NCI-H524 (cell line): ENCODE results near the gene LRFN5.
"Not testable (repeated sequence)": the region's sequence is repeated elsewhere in the genome, so short reads cannot be mapped to it uniquely, and the experiment has no call there.

Source experiments
- DNase-seq, 2 experiments: peaks; one replicate each; lab custom pipeline; 2025; lab: John Stamatoyannopoulos, UW

Gene LRFN5

DNA sequence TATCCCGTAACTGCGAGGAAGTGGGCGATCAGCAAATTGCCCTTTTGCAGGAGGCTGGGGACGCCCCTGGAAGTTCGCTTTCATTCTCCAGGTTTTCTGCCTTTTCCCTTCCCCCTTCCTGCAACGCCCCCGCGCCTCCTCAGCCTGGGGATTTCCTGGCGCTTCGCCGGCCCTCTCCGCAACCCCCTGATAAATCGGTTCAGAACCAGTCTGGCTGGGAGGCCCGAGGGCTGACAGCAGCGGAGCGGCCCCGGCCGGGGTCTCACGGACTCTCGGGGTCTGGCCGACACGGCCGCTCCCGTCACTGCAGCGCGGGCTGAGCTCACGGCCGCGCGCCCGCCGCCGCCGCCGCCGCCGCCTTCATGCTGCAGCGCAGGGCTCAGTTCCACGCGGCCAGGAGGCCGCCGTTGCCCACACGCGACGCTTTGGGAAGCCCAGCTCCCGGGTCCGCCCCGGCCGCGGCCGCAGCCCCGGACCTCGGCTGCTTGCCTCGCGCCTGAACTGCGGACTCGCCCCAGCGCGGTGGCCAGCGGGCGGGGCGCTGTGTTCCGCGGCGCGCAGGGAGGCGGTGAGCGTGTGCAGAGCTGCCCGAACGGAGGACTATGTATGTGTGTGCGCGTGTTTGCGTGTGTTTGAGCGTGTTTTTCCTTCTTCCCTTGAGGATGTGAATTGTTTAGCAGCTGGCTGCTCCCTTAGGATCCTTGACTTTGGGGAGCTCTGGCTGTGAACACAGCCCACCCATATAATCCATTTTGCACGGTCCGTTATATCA lies at the start of gene LRFN5:
TSS of gene LRFN5 (plus strand) at position 345 of the 772 bp plus-strand sequence.
- peak; percentile 64 to 85 for DNase-seq

DNA sequence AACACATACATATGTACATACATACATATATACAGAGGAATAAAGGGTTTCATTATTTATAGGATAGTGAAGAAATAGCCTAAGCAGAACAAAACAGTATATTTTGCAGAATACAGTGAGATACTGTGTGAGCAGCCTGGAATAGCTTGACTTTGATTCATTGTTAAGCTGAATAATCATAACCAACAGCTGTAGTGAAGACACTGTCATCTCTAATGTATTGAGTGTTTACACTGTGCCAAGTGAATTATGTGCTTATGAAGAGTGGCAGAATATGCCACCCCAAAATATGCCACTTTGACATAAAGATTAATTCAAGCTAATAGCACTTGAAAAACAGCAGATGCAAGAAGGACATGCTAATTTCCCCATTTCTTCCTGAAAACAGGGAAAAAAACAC lies 48.2 kb upstream of the LRFN5 start:
- peak; percentile 69 to 89 for DNase-seq

DNA sequence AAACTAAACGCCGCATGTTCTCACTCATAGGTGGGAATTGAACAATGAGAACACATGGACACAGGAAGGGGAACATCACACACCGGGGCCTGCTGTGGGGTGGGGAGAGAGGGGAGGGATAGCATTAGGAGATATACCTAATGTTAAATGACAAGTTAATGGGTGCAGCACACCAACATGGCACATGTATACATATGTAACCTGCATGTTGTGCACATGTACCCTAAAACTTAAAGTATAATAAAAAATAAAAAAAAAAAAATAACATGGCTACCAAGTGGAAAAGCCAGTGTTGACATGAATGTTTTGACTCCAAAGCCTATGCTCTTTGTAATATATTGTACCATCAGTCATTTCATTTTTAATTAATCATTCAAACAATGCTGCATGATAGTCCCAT lies 39.8 kb upstream of the LRFN5 start:
- DNase-seq = not testable (repeated sequence)

DNA sequence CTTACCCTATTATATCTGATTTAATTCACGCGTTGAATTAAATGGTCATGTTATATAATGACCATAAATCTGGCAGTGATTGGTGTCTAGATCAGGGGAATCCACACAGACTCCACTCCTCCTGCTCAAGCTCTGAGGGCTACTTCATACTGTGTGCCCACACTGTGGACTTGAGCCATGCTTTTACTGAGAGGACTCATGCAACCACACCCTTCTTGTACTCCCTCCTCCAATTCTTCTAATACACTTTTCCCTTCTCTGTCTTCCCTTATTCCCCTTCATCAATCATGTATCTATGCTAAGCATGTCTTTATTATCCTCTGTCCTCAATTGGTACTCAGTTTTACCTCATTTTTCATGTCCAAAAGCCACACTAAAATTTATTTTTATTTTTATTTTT lies 37.7 kb upstream of the LRFN5 start:
- DNase-seq = no peak

DNA sequence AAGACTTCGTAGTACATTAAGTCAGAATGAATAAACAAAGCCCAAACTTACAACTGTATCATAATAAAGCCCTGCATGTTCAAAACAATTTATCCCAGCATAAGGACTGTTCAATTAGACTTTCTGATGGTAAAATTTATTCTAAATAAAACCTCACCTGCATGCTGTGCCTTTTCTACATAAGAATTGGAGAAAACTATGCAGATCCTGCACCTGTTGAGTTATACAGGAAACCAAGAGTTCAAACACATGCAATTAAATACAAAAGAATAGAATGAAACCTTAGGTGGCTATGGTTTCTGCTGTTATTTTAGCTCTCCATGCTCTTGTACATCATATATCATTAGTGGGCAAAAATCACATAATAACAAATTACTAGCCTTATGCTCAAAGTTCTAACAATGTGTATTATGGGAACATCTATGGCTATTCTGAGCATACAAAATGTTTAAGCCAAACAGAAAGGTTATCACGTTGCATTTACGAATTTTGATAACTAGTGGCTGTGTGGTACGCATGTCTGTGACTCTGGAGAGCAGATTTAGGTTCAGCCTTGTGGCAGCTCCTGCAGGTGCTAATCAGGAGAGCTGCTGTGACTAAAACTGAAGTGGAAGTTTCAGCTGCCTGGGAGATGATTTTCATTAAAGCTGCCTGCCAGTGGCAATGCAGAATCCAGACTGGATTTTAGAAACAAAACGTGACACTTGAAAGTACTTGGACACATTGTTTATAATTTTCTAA lies 36.1 kb upstream of the LRFN5 start:
- no peak for DNase-seq

DNA sequence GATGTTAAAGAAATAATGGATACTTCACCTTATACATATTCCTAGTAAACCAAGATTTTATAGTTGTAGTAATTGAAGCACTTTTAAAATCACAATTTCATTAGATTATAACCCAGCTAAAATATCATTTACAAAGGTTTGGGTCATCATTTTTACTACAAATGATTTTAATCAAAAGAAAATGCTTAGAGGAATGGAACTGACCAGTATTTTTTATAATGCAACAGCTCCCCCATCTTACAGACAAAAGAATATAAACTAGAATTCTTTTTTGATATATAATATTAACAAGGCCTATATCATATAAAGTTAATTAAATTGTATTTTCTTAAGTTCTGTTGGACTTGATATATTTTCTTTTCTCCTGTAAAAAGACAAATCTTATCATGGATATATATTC lies 20.4 kb upstream of the LRFN5 start:
- DNase-seq = peak in 1 of 2 experiments; percentile 26

DNA sequence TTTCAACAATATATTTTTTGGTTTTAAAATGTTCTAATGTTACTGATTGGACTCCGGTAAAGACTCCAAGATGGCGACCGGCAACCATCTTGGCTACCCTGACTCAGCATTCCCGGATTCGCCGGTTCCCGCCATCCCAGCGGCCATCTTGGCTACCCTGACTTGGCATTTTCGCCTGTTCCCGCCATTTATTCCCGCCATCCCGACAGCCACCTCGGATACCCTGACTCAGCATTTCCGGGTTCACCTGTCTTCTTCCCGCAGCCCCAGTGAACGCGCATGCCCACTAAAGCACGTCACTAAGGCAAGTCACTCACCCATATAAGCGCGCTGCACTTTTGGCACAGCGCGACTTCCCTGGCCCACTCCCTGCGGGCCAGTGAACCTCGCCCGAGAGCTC lies 9.0 kb upstream of the LRFN5 start:
- DNase-seq = no peak

DNA sequence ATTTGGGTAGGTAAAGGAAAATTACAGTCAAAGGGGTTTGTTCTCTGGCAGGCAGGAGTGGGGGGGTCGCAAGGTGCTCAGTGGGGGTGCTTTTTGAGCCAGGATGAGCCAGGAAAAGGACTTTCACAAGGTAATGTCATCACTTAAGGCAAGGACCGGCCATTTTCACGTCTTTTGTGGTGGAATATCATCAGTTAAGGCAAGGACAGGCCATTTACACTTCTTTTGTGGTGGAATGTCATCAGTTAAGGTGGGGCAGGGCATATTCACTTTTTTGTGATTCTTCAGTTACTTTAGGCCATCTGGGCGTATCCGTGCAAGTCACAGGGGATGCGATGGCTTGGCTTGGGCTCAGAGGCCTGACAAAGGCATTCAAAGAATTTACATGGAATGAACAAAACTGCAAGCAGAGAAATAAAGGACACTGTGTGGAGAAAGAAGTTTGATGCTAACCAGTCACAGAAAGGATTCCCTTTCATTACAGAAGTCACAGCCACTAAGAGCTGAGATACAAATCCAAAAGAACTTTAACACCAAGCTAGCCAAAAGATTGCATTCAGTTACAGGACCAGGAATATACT lies 6.8 kb upstream of the LRFN5 start:
- DNase-seq = not testable (repeated sequence)

DNA sequence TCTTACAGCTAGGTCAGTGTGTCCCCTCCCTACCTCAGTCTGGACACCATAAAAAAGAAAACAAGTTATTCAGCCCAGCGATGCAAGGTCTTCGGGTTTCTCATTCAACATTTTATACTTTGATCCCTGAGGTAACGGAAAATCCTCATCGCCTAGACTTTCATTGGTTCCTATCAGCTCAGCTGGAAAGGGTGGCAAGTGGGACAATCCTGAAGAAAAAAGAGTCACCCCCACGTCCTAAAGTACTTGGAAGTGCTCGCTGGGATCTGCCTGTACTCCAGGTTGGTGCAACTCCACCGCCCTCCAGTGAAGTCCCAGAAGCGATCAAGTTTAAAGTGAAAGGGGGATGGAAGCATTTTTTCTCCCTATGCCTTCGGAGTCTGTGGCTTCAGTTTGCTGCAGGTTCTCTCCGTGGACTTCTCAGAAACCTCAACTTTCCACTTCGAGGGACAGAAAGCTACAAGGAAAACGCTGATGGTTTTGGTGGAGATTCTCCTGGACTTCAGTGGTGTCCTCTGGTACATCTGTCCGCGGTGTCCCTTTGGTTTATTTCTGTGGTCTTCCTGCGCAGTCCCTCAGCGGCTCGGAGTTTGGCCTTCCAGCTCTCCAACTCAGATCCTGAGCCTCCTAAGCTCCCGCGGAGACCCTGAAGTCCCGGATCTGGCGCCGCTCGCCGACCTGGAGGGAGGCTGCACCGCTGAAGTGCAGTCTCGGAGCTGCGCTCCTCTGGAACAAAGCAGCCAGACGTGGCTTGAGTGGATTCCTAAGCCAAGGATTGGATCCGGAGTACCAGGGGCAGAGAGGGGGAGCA lies 1.8 kb upstream of the LRFN5 start:
- peak; percentile 94 to 97 for DNase-seq

DNA sequence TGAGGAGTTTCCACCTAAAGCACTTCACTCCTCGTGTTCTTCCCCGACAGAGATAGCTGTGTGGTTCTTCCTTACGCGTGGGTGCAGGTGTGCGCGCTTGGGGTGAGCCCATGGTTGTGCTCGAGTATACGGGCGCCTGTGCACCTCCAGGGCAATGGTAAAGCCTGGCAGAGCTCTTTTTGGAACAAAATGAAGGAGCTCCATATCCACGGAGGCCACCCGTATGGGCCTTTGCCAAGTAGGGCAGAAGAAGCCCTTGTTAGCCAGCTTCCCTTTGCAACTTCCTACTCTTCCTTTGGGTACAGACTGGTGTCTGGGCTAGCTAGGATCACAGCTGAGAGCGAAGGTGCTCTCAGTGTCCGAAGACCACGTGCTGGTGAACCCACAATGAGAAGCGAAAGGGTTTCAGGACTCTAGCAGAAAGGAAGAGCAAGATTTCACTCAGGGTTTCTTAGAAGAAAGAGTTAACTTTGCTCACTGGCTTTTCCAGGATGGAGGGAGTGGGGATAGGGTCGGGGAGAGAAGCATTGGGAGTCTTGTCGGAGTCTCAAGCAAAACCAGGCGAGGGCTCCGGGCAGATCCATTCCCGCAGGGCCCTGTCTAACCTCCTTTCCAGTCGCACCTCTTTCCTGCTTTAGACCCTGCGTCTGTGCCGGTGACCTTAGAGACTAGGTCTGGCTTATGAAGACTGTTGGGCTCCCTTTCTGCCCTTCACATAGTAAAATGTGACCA lies 960 bp upstream of the LRFN5 start:
- DNase-seq = peak; percentile 79 to 87

DNA sequence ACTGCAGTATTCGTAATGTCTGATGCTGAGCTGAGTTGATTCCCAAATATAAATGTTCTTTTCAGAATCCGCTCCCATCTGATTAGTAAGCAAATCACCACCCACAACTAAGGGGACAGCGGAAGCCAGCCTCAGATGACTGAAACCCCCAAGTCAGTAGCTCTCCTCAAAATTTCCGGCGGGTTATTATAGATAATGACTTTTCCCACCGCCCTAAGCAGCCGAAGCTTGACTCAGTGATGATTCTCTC lies 469 bp upstream of the LRFN5 start:
- peak in 1 of 2 experiments; percentile 64 for DNase-seq

DNA sequence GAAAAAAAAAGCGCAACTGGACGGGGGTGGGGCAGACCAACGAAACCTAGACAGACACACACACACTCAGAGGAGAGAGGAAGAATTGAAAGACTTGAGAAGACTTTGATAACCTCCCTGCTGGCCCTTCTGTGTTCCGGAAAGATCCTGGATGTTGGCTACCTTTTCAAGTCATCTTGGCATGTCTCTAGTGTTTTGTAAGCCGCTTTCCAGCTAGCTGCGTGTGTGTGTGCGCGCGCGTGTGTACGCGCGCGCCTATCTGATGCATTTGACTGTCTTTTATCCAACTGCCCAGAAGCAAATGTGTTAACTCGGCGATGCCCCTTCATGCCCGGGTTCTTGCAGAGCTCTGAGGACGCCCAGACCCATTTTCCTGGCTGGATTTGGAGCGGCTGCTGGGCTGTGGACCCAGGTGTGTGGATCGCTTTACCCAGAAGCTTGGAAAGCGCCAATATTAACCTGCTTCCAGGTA lies 664 bp downstream of the LRFN5 start:
- peak; percentile 58 to 72 for DNase-seq

DNA sequence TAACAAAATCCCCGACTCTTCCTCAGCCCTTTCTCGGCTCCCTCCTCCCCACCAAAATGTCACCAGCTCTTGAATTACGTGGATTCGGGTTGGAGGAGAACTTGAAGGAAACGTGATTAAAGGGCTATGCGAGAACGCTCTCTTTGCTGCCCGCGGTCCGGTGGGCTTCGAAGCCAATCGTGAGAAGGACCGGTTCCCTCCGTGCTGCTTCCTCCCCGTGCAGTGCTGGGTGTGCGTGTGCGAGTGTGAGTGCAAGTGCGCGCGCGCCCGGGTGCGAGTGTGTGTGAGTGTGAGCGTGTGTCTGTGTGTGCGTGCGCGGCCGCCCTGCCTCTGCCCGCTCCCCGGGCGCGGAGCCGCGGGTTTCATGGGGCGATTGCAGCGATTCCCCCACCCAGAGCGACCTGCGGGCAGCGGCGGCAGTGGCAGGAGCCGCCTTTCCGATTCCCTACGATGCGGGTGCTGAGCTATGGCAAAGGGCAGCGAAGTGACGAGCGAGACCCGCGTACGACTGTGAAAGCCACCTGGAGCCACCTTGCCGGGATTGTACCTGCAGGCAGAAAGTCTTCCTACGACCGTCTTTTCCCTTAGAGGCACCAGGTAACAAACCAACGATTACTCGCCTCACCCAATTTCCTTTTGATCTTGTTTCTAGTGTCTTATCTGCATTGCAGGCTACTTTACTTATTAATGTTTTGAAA lies 1.4 kb downstream of the LRFN5 start:
- peak in 1 of 2 experiments; percentile 79 for DNase-seq

DNA sequence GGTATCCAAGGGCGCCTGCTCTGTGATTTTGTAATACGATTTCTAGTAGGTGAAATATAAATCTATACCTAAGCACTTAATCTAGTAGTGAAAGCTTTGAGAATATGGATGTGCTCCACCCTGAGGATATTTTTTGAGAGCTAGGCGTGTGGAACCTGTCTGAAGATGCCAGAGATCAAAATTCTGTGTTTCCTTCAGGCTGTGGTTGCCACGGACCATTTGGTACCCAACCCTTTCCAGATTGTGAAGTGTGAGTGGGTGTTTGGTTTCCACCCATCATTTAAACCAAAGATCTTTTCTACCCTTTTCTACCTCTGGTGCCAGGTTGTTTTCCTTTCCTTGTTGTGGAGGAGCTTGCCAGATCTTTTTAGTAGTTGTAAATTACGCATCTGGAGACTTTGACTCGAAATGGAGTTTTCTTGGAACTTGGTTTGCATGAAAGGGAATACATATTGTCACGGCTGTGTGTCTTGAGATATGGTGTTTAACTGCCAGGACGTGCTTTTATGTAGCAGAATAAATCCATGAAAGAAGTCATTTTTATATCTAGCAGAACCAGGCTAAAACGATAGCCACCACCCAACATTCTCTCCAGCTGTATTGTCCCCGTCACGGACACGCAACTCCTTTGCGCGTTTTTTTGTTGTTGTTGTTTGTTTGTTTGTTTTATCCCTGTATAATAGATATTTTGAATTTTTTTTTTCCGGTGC lies 2.2 kb downstream of the LRFN5 start:
- peak; percentile 37 to 59 for DNase-seq

DNA sequence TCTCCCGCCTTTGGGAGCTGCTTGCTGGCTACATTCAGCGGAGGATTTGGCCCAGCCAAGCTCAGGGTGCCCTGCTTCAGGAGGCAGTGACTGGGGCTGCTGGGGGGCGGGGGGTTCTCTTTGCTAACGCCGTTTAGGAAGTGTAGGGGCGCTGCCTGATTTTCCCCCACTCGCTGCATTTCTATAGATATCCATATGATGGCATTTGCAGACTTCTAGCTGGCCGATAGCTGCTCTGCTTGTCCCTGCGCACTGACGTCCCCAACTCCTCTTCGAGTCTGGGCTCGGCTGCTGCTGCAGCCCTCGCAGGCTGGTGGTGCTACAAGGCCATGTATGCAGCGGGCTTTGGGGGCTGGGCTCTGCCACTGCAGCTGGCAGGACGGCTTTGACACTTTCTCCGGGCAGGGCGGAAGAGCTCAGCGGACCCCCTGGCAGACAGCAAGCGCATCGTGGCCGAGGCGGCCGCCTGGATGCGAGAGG lies 3.1 kb downstream of the LRFN5 start:
- peak; percentile 98 to 99 for DNase-seq

DNA sequence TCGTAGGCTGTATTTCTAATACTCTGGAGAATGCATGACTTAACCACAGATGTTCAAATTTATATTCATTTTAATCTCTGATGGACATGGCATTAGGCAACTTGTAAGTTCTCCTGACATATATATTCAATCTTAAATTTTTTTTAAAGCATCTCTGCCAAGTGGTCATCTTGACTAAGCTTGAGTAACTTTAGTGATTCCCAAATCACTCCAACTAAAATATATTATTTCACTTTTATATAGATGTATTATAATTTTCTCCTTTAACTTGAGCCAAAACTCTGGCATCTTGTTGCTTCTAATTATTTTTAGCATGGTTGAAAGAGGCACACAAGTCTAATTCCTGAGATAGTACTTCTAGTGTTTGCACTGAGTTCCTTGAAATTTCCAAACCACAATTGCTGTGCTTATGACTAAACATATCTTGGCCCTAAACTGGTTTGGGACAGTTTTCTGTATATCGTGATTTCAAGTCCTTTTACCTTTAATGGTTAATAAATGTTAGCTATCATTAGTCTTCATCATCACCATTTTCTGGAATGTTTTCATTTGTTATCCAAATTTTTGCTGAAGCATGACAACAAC lies 8.4 kb downstream of the LRFN5 start:
- no peak for DNase-seq

DNA sequence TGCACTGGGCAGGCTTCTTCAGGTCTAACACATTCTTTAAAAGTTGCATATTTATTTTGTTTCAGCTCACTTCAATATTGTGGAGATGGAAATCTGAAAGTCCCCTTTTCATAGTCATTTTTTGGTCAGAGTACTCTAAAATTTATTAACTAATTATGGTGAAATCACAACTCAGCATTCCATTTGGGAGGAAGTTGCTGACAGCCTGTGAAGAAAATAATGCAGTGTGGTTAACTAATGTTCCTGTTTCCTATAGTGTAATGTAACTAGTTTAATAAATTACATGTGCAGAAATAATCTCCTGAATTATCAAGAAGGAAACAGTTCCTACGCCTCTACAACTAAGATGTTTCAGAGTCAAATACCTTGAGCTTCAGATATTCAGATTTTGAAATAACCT lies 17.1 kb downstream of the LRFN5 start:
- DNase-seq = no peak

DNA sequence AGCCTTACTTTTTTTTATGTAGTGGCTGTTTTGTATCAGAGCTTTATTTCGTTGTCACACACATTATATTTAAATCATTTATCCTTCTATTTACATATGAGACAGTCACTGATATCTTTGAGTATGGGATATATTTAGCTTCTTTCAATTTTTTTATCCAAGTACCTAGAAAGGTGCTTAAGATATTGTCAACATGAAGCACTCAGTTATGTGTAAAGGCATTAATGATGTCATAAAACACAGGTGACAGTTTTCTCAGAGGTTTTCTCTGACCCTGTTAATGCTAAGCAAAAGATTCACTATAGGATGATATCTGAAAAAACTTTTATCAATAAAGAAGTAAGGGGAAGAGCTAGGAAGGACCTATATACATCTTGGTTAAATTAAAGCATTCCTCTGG lies 23.2 kb downstream of the LRFN5 start:
- no peak for DNase-seq

DNA sequence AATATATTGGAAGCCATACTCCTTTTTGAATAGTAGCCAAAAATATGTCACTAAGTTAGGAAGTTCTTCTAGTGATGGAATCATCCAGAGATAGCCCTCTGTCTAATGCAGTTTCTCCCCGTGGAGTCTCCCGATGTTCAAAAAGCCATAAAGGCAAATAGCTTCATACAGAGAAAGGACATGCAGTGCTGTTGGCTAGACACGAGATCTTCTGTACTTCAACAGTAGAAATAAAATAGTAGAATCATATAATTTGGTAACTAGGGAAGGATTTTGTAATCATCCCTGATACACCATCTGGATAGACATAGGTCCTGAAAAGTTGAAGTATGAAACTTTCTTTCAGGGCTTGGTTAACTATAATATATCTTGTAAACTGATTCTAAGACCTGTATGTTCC lies 27.6 kb downstream of the LRFN5 start:
- DNase-seq = no peak
